Measurements from ENCODE around the gene B4GALNT3. TPM values are rescaled to one million over a fixed set of nuclear protein-coding genes. Genes with fewer than 3 reads are reported as not detected.
A peak's percentile ranks its signal among the peaks of the same experiment; 100 is the strongest.

Gene B4GALNT3
- polyA plus RNA-seq, 2 of the 4 experiments (the other 2 are of a cell fraction): 0.43 to 0.53 TPM

- peak; percentile 88 for TF ChIP-seq PBX3 (IDR thresholded peaks at IDR 0.05)
- TF ChIP-seq ZFP36 (IDR thresholded peaks at IDR 0.05; ENCODE audit: borderline replicate concordance, partially characterized antibody): no peak
- no peak for TF ChIP-seq NFE2L2 (conservative IDR thresholded peaks at IDR 0.05; ENCODE audit: low read length)
- no peak for TF ChIP-seq TP53 (CRISPR knock-in tag; IDR thresholded peaks at IDR 0.05)
- TF ChIP-seq HOXA7 (CRISPR knock-in tag; IDR thresholded peaks at IDR 0.05): 0 out of 2 replicates have a peak, but pooled peaks have one; percentile 35
- no peak for TF ChIP-seq RARB (CRISPR knock-in tag; IDR thresholded peaks at IDR 0.05)
- TF ChIP-seq HES2 (IDR thresholded peaks at IDR 0.05): no peak
- no peak for TF ChIP-seq MAZ (IDR thresholded peaks at IDR 0.05; ENCODE audit: borderline replicate concordance, low read depth, low read length)
- TF ChIP-seq RCOR1 (IDR thresholded peaks at IDR 0.05; ENCODE audit: low read depth, low read length): no peak
- TF ChIP-seq E2F6 (IDR thresholded peaks at IDR 0.05; ENCODE audit: borderline replicate concordance, low read depth): peak; percentile 68; the same call in 1 of the 2 replicates
Observed at GRCh38 chr12:570921-571794, 111.4 kb downstream of the B4GALNT3 start (continued).

- ATAC-seq: peak; percentile 9 to 21; a peak in 5 of 6 replicates
- H3K4me3 ChIP-seq: peak overlapping the region; percentile 62
- peak; percentile 55 to 74 for DNase-seq (ENCODE audit: low read depth in 1 of 2, low spot score in 1 of 2)
- peak overlapping the region; percentile 97 to 98 for H3K27ac ChIP-seq
- CTCF ChIA-PET: interaction anchor here (0.5 to 13.7 kb wide), 15 partner anchors 13 to 1021 kb away, joined by 3 to 292 read pairs (median 5); partner anchors contain the start of genes RAD52 and WNK1
- H3K4me2 ChIP-seq: peak overlapping the region; percentile 85
- FAIRE-seq: no peak
- POLR2A ChIA-PET: interaction anchor here (0.8 to 3.3 kb wide), 5 partner anchors 60 to 377 kb away, joined by 4 to 77 read pairs (median 15); partner anchors contain the start of genes RAD52 and WNK1
- TF ChIP-seq MYC (IDR thresholded peaks at IDR 0.05; ENCODE audit: borderline replicate concordance, low read length): peak; percentile 49; the same call in 1 of the 2 replicates
- 0 out of 2 replicates have a peak, but pooled peaks have one; percentile 47 for TF ChIP-seq ESRRA (IDR thresholded peaks at IDR 0.05; ENCODE audit: borderline replicate concordance, low read length)
- no peak for TF ChIP-seq CHD4 (IDR thresholded peaks at IDR 0.05; ENCODE audit: borderline replicate concordance)
- peak; percentile 71 for TF ChIP-seq MAX (IDR thresholded peaks at IDR 0.05)
- no peak; the same call in 1 of the 2 replicates for TF ChIP-seq E2F6 (IDR thresholded peaks at IDR 0.05; ENCODE audit: borderline replicate concordance, low read depth)
- TF ChIP-seq ATOH8 (CRISPR knock-in tag; IDR thresholded peaks at IDR 0.05; ENCODE audit: low read depth): 0 out of 2 replicates have a peak, but pooled peaks have one; percentile 18
- TF ChIP-seq ZNF302 (CRISPR knock-in tag; IDR thresholded peaks at IDR 0.05): 0 out of 2 replicates have a peak, but pooled peaks have one; percentile 40
- 0 out of 5 replicates have a peak, but pooled peaks of 1 of the 2 experiments have one; percentile 26 for TF ChIP-seq JUN (IDR thresholded peaks at IDR 0.05)
- peaks cover 49% of the 10 kb centered on the region for H3K4me1 ChIP-seq
- H3K9me3 ChIP-seq: peaks cover 5% of the 10 kb centered on the region; the same call in 1 of the 3 replicates
- 10% methylated on average over 19 of the region's 19 CpGs for WGBS (ENCODE audit: missing lambda C conversion rate)
Observed at GRCh38 chr12:571795-572531, 112.2 kb downstream of the B4GALNT3 start.
